Type B pancreatic cell (in vitro differentiated cells): Measurements from ENCODE around the gene CHD1. TPM values are rescaled to one million over a fixed set of nuclear protein-coding genes. Genes with fewer than 3 reads are reported as not detected.

Experiments
- DNase-seq: peaks from one replicate; pipeline ENCODE4 v3.0.0; 2021; ENCODE audit warnings: mixed read lengths; ENCODE audit not compliant: unreplicated experiment; ENCODE audit errors: extremely low spot score
- H3K27ac Mint-ChIP-seq: 2 replicates; pipeline ENCODE4 v1.8.0; 2021; ENCODE audit warnings: mild to moderate bottlenecking, mixed read lengths
- H3K27me3 Mint-ChIP-seq: 2 replicates; pipeline ENCODE4 v1.8.0; 2021; ENCODE audit warnings: mixed read lengths
- H3K36me3 Mint-ChIP-seq: 2 replicates; pipeline ENCODE4 v1.8.0; 2021; ENCODE audit warnings: mixed read lengths
- H3K4me1 Mint-ChIP-seq: one replicate; pipeline ENCODE4 v1.8.0; 2021; ENCODE audit warnings: mixed read lengths; ENCODE audit not compliant: unreplicated experiment
- H3K4me3 Mint-ChIP-seq: 2 replicates; pipeline ENCODE4 v1.8.0; 2021; ENCODE audit warnings: mild to moderate bottlenecking, mixed read lengths
- H3K9me3 Mint-ChIP-seq: 2 replicates; pipeline ENCODE4 v1.8.0; 2021; ENCODE audit warnings: mixed read lengths
- total RNA-seq: library from RNA; stranded (reverse); gene quantifications from 2 replicates; pipeline ENCODE4 v1.2.1, GENCODE V29; 2021; ENCODE audit warnings: low replicate concordance
- TF ChIP-seq, protein P1 (sequence below): fragments of 200-600 bp; sonication (generic); conservative IDR thresholded peaks from 2 replicates; pipeline ENCODE4 v1.5.0; 2021; ENCODE audit warnings: antibody characterized with exemption, mild to moderate bottlenecking

Gene CHD1
- total RNA-seq, 1 donor from 2014 or later, result 56.2 TPM

DNA sequence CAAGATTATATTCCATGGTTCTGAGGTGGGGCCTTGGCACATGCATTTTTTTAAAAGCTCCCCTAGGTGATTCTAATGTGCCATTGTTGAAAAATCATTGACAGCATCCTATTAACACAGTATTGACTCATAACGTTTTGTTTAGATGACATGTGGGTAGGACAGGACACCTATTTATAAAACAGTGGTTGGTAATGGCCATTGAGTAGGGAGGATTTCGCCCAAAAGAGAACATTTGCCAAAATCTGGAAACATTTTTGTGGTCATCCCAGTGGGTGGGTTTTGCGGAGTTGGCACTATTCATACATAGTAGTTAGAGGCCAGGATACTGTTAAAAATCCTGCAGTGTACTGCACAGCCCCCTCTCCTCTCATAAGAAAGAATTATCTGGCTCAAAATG, 6.4 kb upstream of the CHD1 start:
- Mint-ChIP-seq H3K27me3 (no peaks in the 10 kb centered on the region), H3K36me3 (peaks cover 5% of the 10 kb centered on the region), H3K27ac (no peak overlapping the region), H3K9me3 (no peaks in the 10 kb centered on the region), H3K4me1 (peaks cover 23% of the 10 kb centered on the region), H3K4me3 (no peak overlapping the region)
- TF ChIP-seq, protein P1, sequence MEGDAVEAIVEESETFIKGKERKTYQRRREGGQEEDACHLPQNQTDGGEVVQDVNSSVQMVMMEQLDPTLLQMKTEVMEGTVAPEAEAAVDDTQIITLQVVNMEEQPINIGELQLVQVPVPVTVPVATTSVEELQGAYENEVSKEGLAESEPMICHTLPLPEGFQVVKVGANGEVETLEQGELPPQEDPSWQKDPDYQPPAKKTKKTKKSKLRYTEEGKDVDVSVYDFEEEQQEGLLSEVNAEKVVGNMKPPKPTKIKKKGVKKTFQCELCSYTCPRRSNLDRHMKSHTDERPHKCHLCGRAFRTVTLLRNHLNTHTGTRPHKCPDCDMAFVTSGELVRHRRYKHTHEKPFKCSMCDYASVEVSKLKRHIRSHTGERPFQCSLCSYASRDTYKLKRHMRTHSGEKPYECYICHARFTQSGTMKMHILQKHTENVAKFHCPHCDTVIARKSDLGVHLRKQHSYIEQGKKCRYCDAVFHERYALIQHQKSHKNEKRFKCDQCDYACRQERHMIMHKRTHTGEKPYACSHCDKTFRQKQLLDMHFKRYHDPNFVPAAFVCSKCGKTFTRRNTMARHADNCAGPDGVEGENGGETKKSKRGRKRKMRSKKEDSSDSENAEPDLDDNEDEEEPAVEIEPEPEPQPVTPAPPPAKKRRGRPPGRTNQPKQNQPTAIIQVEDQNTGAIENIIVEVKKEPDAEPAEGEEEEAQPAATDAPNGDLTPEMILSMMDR, result no peak
- DNase-seq, result no peak

DNA sequence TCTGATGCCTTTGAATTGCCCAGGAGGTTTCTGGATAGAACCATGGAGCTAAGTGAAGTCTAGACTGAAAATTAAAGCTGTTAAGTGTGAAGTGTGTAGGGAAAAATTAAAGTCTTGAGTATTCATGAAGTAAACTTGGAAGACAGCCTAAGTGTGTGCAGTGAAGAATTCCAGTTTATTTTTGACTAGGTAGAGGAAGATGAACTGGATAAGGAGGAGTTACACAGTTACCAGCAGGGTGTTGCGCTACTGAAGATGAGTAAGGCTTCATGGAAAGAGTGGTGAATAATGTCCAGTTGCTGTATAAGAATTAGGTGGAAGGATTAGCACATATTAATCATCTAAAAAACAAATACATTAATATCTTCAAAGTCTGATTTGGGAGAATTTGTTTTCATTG, 5.7 kb upstream of the CHD1 start:
- H3K36me3 Mint-ChIP-seq, result peaks cover 5% of the 10 kb centered on the region
- peaks cover 29% of the 10 kb centered on the region for H3K4me1 Mint-ChIP-seq

DNA sequence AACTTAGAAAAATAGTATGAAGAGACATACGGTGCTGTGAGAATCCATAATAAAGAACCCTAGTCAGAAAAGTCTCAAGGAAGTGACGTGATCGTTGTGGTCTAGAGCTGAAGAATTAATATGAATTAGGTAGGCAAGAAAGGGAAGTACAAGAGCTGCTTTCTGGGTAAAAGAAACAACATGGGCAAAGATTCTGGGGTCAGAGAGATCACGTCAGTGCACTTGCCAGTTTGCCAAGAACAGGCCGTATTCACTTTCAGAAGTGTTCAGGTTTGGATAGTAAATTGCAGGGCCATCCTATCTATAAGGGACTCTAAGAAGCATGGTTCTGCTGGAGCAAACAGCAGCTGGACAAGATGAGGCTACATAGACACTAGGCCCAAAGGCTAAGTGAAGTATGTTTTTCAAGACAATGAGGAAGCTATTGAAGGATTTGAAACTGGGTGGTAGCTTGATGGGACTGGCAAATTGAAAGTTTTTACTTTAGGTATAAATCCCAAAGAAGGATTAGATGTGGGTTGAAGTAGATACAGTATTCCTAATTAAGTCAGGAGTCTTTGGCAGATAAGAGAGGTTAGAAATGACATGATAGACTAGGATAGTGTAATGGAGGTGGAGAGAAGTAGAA, 4.8 kb upstream of the CHD1 start:
- Mint-ChIP-seq H3K4me3 (no peak overlapping the region), H3K9me3 (no peaks in the 10 kb centered on the region), H3K36me3 (peaks cover 5% of the 10 kb centered on the region), H3K27ac (no peak overlapping the region), H3K27me3 (no peaks in the 10 kb centered on the region), H3K4me1 (peaks cover 21% of the 10 kb centered on the region)
- TF ChIP-seq, protein P1, result no peak
- no peak for DNase-seq

More for the DNA sequence above, 5.7 kb upstream of the CHD1 start:
- H3K9me3 Mint-ChIP-seq, result no peaks in the 10 kb centered on the region
- no peaks in the 10 kb centered on the region for H3K27me3 Mint-ChIP-seq
- no peak overlapping the region for H3K27ac Mint-ChIP-seq
- TF ChIP-seq, protein P1, result no peak
- no peak overlapping the region for H3K4me3 Mint-ChIP-seq
- DNase-seq, result no peak

DNA sequence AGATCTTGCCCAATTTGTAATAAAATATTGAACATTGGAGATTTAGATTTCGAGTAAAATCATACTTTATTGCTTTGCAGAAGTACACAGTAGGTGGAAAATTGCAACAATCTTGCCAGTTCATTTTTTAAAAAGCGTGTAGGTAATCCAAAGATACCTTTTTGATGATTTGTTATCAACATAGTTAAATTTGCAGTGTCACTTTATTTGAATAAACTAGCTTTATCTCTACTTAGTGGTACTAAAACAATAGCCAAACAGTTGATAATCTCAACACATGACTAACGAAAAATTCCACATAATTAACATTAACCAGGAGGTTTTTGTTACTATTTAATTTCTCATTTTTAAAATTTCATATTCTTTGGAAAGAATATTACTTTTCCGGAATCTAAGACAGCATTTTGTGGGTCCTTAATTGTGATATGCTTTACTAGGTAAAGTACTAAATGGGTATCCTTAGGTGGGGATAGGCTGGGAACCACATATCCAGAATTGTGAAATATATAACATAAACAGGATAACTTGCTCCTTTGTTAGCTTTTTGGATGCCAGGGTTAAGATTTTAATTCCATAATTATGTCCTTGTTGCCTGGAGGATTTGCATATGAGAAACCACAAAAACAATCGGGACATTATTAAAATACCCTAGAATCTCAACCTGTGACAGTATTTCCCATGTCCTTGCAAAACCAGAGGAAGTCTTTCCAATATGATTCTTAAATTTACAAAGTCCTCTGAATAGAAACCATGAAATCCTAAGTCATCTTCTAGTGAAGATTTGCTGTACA, 2.4 kb upstream of the CHD1 start:
- Mint-ChIP-seq H3K9me3 (no peaks in the 10 kb centered on the region), H3K27me3 (no peaks in the 10 kb centered on the region), H3K36me3 (peaks cover 5% of the 10 kb centered on the region), H3K4me1 (peaks cover 15% of the 10 kb centered on the region), H3K4me3 (peak overlapping the region; percentile 44), H3K27ac (no peak overlapping the region)
- TF ChIP-seq, protein P1, result no peak
- DNase-seq, result no peak

DNA sequence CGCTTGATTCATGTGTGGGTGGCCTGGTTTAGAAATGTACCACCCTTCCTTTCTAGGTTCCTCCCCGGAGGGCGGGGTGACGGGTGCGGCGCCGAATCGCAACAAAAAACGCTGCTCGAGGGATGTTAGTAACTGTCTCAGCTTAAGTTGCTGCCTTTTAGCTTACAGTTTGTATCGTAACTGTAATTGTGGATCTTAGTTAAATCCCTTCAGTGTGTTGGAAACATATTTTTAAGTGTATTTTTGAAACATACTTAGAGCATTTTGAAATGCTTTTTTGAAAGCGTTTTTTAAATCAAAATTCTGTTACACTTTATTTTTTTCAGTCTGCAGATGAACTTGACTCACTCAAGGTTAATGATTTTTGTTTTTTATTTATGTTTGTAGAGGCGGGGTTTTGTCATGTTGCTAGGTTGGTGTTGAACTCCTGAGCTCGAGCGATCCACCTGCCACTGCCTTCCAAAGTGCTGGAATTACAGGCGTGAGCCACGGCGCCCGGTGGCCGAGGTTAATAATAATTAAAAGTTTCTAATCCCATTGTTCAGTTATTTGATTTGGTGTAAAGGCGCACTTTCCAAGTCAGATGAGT, 997 bp upstream of the CHD1 start:
- Mint-ChIP-seq H3K27ac (peak overlapping the region; percentile 100), H3K9me3 (no peaks in the 10 kb centered on the region), H3K36me3 (peaks cover 9% of the 10 kb centered on the region), H3K4me3 (peak overlapping the region; percentile 97), H3K27me3 (no peaks in the 10 kb centered on the region), H3K4me1 (peaks cover 15% of the 10 kb centered on the region)
- DNase-seq, result no peak
- TF ChIP-seq, protein P1, result no peak
